NCI-H526 treated with DMSO at 0.1 percent for 48 hours (cell line): ENCODE measurements around the gene ZC3H7B.
"Not testable (repeated sequence)": the region's sequence is repeated elsewhere in the genome, so short reads cannot be mapped to it uniquely, and the experiment has no call there.

Source experiments
- DNase-seq: peaks from one replicate; lab custom pipeline; 2025; lab: John Stamatoyannopoulos, UW

ZC3H7B gene

GRCh38 chr22:41383085-41383484 lies 81.8 kb downstream of the ZC3H7B start:
- DNase-seq = no peak

- no peak for DNase-seq
Measured at GRCh38 chr22:41384128-41384527, 82.8 kb downstream of the ZC3H7B start.

- no peak for DNase-seq
Measured at GRCh38 chr22:41387341-41387740, 86.0 kb downstream of the ZC3H7B start.

GRCh38 chr22:41394012-41394356 lies 92.7 kb downstream of the ZC3H7B start:
- no peak for DNase-seq

- DNase-seq = no peak
Measured at GRCh38 chr22:41395531-41396240, 94.4 kb downstream of the ZC3H7B start.

GRCh38 chr22:41397143-41397811 lies 96.0 kb downstream of the ZC3H7B start:
- no peak for DNase-seq

GRCh38 chr22:41398921-41399320 lies 97.6 kb downstream of the ZC3H7B start:
- DNase-seq = no peak

- no peak for DNase-seq
Measured at GRCh38 chr22:41401781-41402648, 100.7 kb downstream of the ZC3H7B start.

- DNase-seq = not testable (repeated sequence)
Measured at GRCh38 chr22:41402851-41403250, 101.5 kb downstream of the ZC3H7B start.

- peak; percentile 15 for DNase-seq
Measured at GRCh38 chr22:41403532-41404318, 102.4 kb downstream of the ZC3H7B start.

- no peak for DNase-seq
Measured at GRCh38 chr22:41405588-41405987, 104.3 kb downstream of the ZC3H7B start.

- DNase-seq = peak; percentile 87
Measured at GRCh38 chr22:41406410-41406809, 105.1 kb downstream of the ZC3H7B start.

- DNase-seq = no peak
Measured at GRCh38 chr22:41407433-41407832, 106.1 kb downstream of the ZC3H7B start.

- no peak for DNase-seq
Measured at GRCh38 chr22:41408665-41409064, 107.3 kb downstream of the ZC3H7B start.
